Measurements from ENCODE around the gene SPATA6L.
"Not testable (repeated sequence)": the region's sequence is repeated elsewhere in the genome, so short reads cannot be mapped to it uniquely, and the experiment has no call there.

SPATA6L gene

DNA sequence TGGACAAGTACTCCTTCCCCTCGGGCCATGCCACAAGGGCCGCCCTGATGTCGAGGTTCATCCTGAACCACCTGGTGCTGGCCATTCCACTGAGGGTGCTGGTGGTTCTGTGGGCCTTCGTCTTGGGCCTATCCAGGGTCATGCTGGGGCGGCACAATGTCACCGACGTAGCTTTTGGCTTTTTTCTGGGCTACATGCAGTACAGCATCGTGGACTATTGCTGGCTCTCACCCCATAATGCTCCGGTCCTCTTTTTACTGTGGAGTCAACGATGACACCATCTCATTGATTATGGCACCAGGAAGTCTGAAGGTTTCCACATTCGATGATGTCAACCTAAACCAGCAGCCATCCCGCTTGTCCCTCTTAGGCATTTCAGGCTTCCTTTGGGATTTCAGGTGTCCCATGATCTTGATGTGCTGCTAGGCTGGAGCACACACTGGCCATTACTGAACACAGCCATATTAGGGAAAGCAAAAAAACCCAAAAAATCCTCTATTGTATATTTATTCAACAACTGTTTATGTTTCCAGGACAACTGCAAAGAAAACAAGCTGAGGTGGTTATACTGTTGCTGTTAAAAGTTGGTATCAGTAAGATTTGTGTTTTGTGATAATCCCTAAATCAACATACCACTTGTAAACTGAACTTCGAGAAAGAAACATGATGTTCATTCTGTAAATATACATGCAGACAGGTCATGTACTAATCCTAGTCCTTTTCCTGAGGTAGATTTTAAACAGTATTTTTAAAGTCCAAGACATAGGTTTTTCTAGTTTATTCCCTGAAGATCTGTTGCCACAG lies 3.1 kb downstream of the SPATA6L start:
- H3K9me3 Mint-ChIP-seq, result no peaks in the 10 kb centered on the region
- H3K4me3 Mint-ChIP-seq, result peak overlapping the region; percentile 89 to 96
- peaks cover 67% of the 10 kb centered on the region for H3K4me1 Mint-ChIP-seq
- DNase-seq (no peak), ATAC-seq (peak; percentile 27)
- peak overlapping the region; percentile 77 to 85 for H3K27ac Mint-ChIP-seq
- H3K27me3 Mint-ChIP-seq, result no peaks in the 10 kb centered on the region

GRCh38 chr9:4662108-4662988 lies 3.9 kb downstream of the SPATA6L start, which contains the start of gene PLPP6:
Gene PLPP6, plus strand, starts transcription at chr9:4662294. Its CDS starts 82 bp downstream, at chr9:4662376.
- peak; percentile 81 for ATAC-seq
- H3K4me1 Mint-ChIP-seq, result peaks cover 59% of the 10 kb centered on the region
- no peaks in the 10 kb centered on the region for H3K27me3 Mint-ChIP-seq
- peak; percentile 62 to 72 for DNase-seq
- H3K9me3 Mint-ChIP-seq, result no peaks in the 10 kb centered on the region
- peak within 1 kb of the TSS; percentile 89 to 96 for H3K4me3 Mint-ChIP-seq
- peak within 1 kb of the TSS; percentile 77 to 93 for H3K27ac Mint-ChIP-seq

DNA sequence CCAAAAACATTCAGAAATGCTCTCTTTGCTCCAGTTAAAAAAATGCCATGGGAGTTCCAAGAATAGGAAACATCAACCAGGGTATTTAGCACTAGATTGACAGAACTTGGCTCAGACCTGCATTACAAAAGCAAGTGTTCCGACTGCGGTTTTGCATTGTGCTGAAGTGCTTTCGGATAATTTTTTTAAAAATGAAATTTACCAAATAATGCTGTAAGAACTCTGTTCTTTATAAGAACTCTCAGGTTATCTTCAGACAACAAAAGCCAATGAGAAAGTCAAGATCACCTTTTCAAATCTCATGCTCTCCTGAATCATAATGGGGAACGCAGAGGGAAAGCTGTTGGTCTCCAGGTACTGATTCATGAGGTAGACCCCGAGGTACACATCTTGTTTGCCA lies 4.7 kb downstream of the SPATA6L start:
- ATAC-seq (no peak), DNase-seq (no peak)
- Mint-ChIP-seq H3K4me3 (peak overlapping the region; percentile 89 to 96), H3K27ac (peak overlapping the region; percentile 8 to 93), H3K27me3 (no peaks in the 10 kb centered on the region), H3K4me1 (peaks cover 51% of the 10 kb centered on the region), H3K9me3 (no peaks in the 10 kb centered on the region)

DNA sequence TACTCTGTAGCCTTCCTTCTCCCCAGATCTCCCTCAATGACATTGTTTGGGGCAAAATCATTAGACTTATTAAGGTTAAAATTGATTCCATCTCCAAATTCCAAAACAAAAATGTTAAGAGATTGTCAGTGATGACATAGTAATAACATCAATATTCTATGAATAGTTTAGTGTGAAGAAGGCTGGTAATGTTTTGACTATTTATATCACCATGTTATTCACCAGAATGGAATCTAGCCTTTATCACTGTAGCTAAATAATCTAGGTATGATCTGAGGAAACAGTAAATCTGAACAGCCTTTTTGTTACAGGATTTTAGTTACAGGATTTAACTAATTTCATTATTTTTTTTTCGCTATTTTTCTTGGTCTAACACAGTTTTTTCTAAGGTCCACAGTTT lies 5.1 kb downstream of the SPATA6L start:
- H3K9me3 Mint-ChIP-seq, result no peaks in the 10 kb centered on the region
- H3K27ac Mint-ChIP-seq, result no peak overlapping the region
- DNase-seq (no peak), ATAC-seq (no peak)
- H3K4me3 Mint-ChIP-seq, result peak overlapping the region; percentile 89 to 96
- H3K4me1 Mint-ChIP-seq, result peaks cover 47% of the 10 kb centered on the region
- H3K27me3 Mint-ChIP-seq, result no peaks in the 10 kb centered on the region

GRCh38 chr9:4660665-4661064 lies 5.6 kb downstream of the SPATA6L start:
- not testable (repeated sequence) for H3K27me3 Mint-ChIP-seq, H3K9me3 Mint-ChIP-seq, H3K4me3 Mint-ChIP-seq, DNase-seq, ATAC-seq, H3K27ac Mint-ChIP-seq
- peaks cover 42% of the 10 kb centered on the region for H3K4me1 Mint-ChIP-seq

GRCh38 chr9:4657426-4658159 lies 8.7 kb downstream of the SPATA6L start:
- H3K9me3 Mint-ChIP-seq, result no peaks in the 10 kb centered on the region
- H3K27me3 Mint-ChIP-seq, result no peaks in the 10 kb centered on the region
- DNase-seq (no peak), ATAC-seq (no peak)
- H3K4me3 Mint-ChIP-seq, result no peak overlapping the region
- peaks cover 29% of the 10 kb centered on the region for H3K4me1 Mint-ChIP-seq
- no peak overlapping the region for H3K27ac Mint-ChIP-seq

DNA sequence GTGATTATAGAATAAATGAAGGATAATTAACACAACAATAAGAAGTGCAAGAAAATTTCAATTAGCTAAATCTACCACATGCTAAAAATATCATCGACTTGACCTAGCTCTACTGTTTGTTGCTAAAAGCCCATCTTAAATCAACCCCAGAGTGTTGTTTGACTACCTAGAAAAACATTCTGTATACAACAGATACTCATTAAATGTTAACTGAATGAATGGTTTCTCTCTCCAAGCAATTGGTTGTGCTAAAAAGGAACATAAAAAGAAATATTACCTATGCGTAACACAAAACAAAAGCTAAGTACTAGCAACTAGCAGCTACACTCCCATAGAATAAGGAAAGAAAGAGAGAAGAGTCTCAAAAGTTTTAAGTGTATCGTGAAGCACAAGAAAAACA lies 9.7 kb downstream of the SPATA6L start:
- no peak overlapping the region for H3K27ac Mint-ChIP-seq
- H3K4me1 Mint-ChIP-seq, result peaks cover 26% of the 10 kb centered on the region
- H3K4me3 Mint-ChIP-seq, result no peak overlapping the region
- DNase-seq (no peak), ATAC-seq (no peak)
- H3K9me3 Mint-ChIP-seq, result no peaks in the 10 kb centered on the region
- H3K27me3 Mint-ChIP-seq, result no peaks in the 10 kb centered on the region

DNA sequence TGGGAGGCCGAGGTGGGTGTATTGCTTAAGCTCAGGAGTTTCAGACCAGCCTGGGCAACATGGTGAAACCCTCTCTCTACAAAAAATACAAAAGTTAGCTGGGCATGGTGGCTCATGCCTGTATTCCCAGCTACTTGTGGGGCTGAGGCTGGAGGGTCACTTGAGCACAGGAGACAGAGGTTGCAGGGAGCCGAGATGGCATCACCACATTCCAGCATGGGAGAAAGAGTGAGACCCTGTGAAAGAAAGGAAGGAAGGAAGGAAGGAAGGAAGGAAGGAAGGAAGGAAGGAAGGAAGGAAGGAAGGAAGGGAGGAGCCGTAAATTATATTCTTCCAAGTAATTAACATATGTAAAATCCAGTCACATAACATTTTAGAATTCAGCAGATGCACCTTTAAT lies 10.1 kb downstream of the SPATA6L start:
- H3K27me3 Mint-ChIP-seq, H3K9me3 Mint-ChIP-seq, H3K27ac Mint-ChIP-seq, ATAC-seq, H3K4me3 Mint-ChIP-seq, DNase-seq: not testable (repeated sequence)
- H3K4me1 Mint-ChIP-seq, result peaks cover 25% of the 10 kb centered on the region

- H3K9me3 Mint-ChIP-seq, result no peaks in the 10 kb centered on the region
- peaks cover 27% of the 10 kb centered on the region for H3K4me1 Mint-ChIP-seq
- DNase-seq, result no peak
- no peak overlapping the region for H3K4me3 Mint-ChIP-seq
- no peak overlapping the region for H3K27ac Mint-ChIP-seq
- no peak for ATAC-seq
- no peaks in the 10 kb centered on the region for H3K27me3 Mint-ChIP-seq
Observed at GRCh38 chr9:4654538-4654937, 11.7 kb downstream of the SPATA6L start.

DNA sequence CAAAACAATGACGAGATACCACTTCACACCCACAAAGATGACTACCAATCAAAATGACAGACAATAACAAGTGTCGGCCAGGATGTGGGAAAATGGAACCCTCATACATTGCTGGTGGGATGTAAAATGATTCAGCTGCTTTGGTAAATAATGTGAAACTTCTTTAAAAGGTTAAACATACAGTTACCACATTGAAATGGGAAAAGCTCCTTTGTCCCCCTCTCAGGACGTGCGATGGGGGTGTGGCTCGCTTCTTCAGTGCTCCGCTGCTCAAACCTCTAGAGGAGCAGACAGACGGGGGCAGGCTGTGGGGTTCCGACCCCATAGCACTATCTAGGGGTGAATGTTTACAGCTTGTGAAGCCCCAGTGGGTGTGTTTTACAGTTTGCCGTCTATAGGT lies 12.2 kb downstream of the SPATA6L start:
- Mint-ChIP-seq H3K4me1 (peaks cover 27% of the 10 kb centered on the region), H3K9me3 (no peaks in the 10 kb centered on the region), H3K27me3 (no peaks in the 10 kb centered on the region), H3K27ac (no peak overlapping the region), H3K4me3 (no peak overlapping the region)
- ATAC-seq (peak; percentile 82), DNase-seq (peak in 1 of 2 donors; percentile 20)

- no peak overlapping the region for H3K27ac Mint-ChIP-seq
- ATAC-seq (no peak), DNase-seq (no peak)
- H3K27me3 Mint-ChIP-seq, result no peaks in the 10 kb centered on the region
- no peak overlapping the region for H3K4me3 Mint-ChIP-seq
- H3K4me1 Mint-ChIP-seq, result peaks cover 6% of the 10 kb centered on the region
- no peaks in the 10 kb centered on the region for H3K9me3 Mint-ChIP-seq
Observed at GRCh38 chr9:4642351-4642750, 23.9 kb downstream of the SPATA6L start.

DNA sequence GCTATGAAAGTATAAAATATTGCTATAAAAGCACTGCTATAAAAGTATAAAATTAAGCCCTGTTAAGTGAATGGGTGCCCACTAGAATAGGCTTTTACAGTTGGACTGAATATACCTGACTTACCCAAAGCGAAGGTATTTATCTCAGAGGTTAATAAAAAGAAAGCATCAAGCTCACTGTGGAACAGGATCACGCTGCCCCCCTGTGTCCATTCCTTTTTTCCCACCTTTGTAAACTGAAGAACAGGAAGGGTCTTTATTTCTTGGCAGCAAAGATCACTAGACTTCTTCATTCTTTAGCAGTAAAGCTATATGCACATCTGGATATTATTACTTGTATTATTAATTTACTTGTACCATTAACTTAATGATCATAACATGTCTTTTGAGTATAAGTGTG lies 26.3 kb downstream of the SPATA6L start:
- ATAC-seq (peak; percentile 64), DNase-seq (peak; percentile 28 to 45)

DNA sequence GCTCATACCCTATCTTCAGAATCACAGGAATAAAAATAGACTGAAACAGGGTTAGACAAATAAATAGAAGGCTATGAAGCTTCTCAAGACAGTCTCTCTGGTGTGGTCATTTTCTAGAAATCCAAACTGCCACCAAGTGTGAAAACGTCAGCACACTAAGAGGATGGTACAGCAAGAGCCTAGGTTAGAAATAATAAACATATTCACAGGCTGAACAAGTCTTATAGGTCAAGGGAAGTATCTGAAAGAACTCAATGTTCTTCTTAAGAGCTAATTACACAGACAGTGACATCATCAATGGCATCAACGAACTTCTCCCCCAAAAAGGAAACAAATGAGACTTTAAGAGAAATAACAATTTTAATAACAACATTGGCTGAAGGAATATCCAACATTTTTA lies 26.9 kb downstream of the SPATA6L start:
- no peaks in the 10 kb centered on the region for H3K27me3 Mint-ChIP-seq
- H3K4me1 Mint-ChIP-seq, result peaks cover 1% of the 10 kb centered on the region
- ATAC-seq (no peak), DNase-seq (no peak)
- no peaks in the 10 kb centered on the region for H3K9me3 Mint-ChIP-seq
- no peak overlapping the region for H3K27ac Mint-ChIP-seq
- H3K4me3 Mint-ChIP-seq, result no peak overlapping the region

More for the DNA sequence above, 26.3 kb downstream of the SPATA6L start:
- Mint-ChIP-seq H3K4me3 (no peak overlapping the region), H3K27ac (no peak overlapping the region), H3K9me3 (no peaks in the 10 kb centered on the region), H3K4me1 (peaks cover 6% of the 10 kb centered on the region), H3K27me3 (no peaks in the 10 kb centered on the region)

DNA sequence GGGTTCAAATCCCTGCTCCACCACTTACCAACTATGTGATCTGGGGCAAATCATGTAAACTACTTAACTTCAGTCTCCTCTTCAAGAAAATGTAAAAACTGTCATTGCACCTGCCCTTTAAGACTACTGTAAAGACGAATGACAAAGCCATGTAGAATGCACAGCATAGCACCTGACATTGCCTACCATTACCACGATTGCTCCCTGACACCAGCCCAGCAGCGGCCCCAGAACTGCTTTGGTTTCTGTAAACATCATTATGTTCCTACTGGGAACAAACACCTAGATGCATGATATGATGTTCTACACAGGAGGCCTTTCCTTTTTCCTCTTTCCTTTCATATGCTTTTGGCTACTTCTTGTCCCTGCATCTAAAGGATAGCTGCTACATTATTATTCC lies 27.3 kb downstream of the SPATA6L start:
- no peak overlapping the region for H3K4me3 Mint-ChIP-seq
- ATAC-seq (no peak), DNase-seq (no peak)
- no peaks in the 10 kb centered on the region for H3K9me3 Mint-ChIP-seq
- no peaks in the 10 kb centered on the region for H3K27me3 Mint-ChIP-seq
- H3K4me1 Mint-ChIP-seq, result no peaks in the 10 kb centered on the region
- H3K27ac Mint-ChIP-seq, result no peak overlapping the region

DNA sequence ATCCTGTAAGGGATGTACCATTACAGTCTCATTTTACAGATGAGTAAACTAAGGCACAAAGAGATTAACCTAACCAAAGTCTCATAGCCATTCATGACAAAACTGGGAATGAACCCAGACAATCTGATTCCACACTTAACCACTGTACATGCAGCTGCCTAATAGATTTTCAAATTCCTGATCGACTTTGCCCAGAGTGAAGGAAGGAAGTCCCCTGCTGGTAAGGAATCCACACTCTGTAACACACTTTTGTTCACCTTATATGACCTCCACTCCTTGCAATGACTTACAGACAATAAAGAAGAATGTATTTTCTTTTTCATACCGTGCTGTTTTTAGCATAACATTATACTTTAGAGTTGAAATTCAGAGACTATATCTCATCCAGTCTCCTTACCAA lies 35.4 kb downstream of the SPATA6L start:
- Mint-ChIP-seq H3K4me1 (peaks cover 5% of the 10 kb centered on the region), H3K4me3 (no peak overlapping the region), H3K27me3 (no peaks in the 10 kb centered on the region), H3K9me3 (no peaks in the 10 kb centered on the region), H3K27ac (no peak overlapping the region)
- ATAC-seq (no peak), DNase-seq (no peak)

Measured in stimulated activated naive CD8-positive, alpha-beta T cell treated with anti-CD3 and anti-CD28 coated beads, Interleukin-15, amount 100 ng/mL, for 72 hours (primary cell).